SW480 (cell line): ENCODE results near the gene ARAP2.

Experiments
- DNase-seq: peaks from one replicate; pipeline ENCODE4 v3.0.0-alpha.2; 2016; ENCODE audit warnings: low spot score

ARAP2 gene

DNA sequence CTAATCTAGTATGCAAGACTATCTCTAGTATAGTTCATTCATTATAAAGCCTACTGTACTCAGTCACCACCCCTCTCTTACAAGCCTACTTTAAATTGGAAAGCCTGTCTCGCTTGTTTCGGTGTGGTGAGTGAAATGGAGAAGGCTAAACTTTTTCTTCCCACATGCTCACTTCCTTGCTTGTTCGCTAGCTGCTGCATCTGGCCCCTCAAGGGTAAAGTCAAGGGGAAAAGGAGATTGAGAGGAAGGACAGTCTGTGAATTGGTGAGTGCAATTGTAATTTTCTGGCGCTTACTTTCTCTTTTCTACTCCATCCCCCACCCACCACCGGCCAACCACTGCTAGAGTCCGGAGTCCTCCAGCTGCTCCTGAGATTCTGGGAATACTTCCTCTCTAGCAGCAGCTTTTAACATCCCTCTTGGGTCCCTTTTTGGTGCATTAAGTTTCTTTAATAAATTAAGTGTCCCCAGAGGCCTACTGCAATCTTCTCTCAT, 12.1 kb upstream of the ARAP2 start:
- no peak for DNase-seq

GRCh38 chr4:36255577-36255976, 11.3 kb upstream of the ARAP2 start:
- DNase-seq, result no peak

GRCh38 chr4:36254371-36254770, 10.1 kb upstream of the ARAP2 start:
- DNase-seq, result no peak

DNA sequence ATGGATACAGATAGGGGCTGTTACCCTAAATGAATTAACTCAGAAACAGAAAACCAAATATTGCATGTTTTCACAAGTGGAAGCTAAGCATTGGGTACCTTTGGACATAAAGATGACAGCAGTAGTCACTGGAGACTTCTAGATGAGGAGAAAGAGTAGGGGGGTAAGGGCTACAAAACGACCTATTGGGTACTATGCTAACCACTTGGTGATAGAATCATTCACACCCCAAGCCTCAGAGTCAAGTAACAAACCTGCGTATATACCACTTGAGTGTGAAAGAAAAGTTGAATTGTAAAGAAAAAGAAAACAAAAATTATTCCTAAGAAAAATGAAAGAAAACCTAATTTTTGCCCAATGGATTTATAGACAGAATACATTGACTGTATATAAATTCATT, 7.7 kb upstream of the ARAP2 start:
- no peak for DNase-seq

- no peak for DNase-seq
These were observed 5.3 kb upstream of the ARAP2 start for GRCh38 chr4:36249610-36250009.

- peak; percentile 64 for DNase-seq
These were observed 708 bp downstream of the ARAP2 start for GRCh38 chr4:36243355-36244256.

DNA sequence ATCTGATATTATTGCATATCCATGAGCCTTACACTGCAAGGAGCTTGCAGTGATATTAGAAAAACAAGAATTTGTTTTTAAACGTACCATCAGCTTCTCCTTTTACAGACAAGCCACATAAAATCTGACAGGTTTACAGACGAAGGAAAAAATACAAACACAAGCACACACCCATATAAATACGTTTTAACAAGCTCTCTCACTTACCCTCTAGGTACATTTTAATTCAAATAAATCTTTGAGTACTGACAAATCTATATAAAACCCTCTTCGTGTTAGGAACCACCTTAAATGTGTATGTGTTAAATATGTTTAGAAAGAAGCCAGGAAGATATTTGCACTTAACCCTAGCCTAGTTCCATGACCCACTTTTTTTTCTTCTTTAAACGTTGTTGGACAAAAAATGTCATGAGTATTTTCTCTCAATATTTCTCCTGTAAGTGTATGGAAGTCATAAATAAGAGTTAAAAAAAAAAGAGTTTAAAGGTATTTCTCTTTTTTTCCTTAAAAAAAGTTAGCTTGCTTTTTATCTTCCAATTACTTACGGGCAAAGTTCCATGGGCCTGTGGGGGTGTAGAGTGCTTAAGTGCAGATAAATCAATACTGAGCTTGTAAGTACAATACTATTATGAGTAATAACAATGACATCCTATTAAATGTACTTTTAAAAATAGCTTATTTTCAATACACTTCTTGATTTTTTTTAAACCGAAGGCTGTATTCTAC, 1.5 kb downstream of the ARAP2 start:
- no peak for DNase-seq

DNA sequence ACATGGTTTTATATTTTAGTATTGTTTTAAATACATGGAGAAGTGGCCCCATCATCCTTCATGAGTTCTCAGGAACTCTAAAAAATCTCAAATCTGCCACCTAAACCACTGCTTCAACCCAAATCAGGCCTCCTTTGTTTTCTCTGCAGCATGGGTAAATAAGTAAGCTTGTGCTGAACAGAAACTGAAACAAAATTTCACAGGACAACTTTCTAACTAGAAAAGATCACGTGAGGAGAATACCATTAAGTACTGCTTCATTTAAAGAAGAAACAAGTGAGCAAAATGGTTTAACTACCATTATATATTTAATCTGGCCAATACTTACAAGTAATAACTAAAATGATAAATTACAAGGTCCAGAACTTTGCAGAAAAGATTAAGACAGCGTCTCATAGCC, 2.5 kb downstream of the ARAP2 start:
- no peak for DNase-seq

DNA sequence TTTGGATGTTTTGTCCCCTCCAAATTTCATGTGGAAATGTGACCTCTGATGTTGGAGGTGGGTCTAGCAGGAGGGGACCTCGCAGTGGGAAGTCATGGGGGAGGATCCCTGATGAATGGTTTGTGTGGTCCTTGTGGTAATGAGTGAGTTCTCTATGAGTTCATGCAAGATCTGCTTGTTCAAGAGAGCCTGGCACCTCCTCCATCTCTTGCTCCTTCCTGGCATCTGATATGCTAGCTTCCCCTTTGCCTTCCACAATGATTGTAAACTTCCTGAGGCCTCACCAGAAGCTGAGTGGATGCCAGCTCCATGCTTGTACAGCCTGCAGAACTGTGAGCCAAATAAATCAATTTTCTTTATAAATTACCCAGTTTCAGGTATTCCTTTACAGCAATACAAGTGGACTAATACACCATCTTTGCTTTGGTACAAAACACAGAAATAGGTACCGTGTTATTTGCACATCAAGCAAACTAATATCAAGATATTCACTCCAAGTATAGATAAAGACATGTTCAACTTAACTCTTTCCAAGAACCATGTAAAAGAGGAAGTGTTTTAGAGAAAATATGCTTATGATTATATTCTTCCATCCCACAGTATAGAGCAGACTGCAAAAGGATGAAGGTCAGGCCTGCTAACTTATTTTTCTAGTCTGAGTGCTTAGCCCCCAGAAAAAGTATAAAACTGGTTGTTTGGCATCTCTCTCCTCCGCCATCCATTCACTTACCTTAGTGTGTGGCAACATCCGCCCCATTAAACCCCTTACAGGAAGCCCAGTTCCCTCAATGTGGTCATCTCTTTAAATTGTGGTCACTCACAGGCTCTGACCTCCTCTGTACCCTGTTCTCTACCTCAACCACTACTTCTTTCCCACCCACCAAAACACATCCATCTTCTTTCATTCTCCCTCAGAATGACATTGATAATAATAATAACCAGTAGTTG, 6.7 kb downstream of the ARAP2 start:
- DNase-seq, result no peak

GRCh38 chr4:36236159-36236558, 8.2 kb downstream of the ARAP2 start:
- no peak for DNase-seq

GRCh38 chr4:36235306-36235705, 9.0 kb downstream of the ARAP2 start:
- no peak for DNase-seq

GRCh38 chr4:36233567-36234266, 10.6 kb downstream of the ARAP2 start:
- no peak for DNase-seq

DNA sequence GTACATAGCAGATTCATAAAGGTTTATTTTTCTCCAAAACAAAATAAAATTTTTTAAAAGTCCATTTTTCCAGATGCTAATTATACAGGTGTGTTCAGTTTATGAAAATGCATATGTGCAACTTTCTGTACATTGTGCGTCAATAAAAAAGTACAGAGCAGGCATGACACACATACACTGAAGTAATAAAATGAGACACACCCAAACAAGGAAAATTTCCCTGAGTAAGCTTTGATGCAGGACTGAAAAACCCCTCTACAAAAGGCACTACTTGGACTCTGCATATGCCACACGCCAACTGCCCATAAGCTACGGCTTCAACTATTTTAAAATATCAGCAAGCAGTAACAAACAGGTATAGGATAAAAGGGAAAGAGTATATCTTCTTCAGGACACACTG, 13.8 kb downstream of the ARAP2 start:
- peak; percentile 18 for DNase-seq

- no peak for DNase-seq
These were observed 16.4 kb downstream of the ARAP2 start for GRCh38 chr4:36227913-36228312.

- DNase-seq, result no peak
These were observed 17.7 kb downstream of the ARAP2 start for GRCh38 chr4:36226430-36227227.

GRCh38 chr4:36224972-36225903, 19.1 kb downstream of the ARAP2 start:
- no peak for DNase-seq

- no peak for DNase-seq
These were observed 21.6 kb downstream of the ARAP2 start for GRCh38 chr4:36222702-36223101.

- DNase-seq, result no peak
These were observed 23.5 kb downstream of the ARAP2 start for GRCh38 chr4:36220776-36221175.

- no peak for DNase-seq
These were observed 26.2 kb downstream of the ARAP2 start for GRCh38 chr4:36218121-36218520.
